GM12892 (cell line): ENCODE data around the gene TFB1M.
"Not testable (repeated sequence)": the region's sequence is repeated elsewhere in the genome, so short reads cannot be mapped to it uniquely, and the experiment has no call there.

Experiments used
- POLR2A ChIP-seq: IDR thresholded peaks from 2 replicates; pipeline ENCODE4 v1.6.1; 2011; ENCODE audit warnings: low read depth, low read length, control low read depth
- POLR2AphosphoS5 ChIP-seq: IDR thresholded peaks from 2 replicates; pipeline ENCODE4 v1.6.1; 2011; ENCODE audit warnings: low read depth, low read length, control low read depth
- TAF1 ChIP-seq: IDR thresholded peaks from 2 replicates; pipeline ENCODE4 v1.6.1; 2011; ENCODE audit warnings: low read depth, mild to moderate bottlenecking, control low read depth, low read length, borderline replicate concordance

DNA sequence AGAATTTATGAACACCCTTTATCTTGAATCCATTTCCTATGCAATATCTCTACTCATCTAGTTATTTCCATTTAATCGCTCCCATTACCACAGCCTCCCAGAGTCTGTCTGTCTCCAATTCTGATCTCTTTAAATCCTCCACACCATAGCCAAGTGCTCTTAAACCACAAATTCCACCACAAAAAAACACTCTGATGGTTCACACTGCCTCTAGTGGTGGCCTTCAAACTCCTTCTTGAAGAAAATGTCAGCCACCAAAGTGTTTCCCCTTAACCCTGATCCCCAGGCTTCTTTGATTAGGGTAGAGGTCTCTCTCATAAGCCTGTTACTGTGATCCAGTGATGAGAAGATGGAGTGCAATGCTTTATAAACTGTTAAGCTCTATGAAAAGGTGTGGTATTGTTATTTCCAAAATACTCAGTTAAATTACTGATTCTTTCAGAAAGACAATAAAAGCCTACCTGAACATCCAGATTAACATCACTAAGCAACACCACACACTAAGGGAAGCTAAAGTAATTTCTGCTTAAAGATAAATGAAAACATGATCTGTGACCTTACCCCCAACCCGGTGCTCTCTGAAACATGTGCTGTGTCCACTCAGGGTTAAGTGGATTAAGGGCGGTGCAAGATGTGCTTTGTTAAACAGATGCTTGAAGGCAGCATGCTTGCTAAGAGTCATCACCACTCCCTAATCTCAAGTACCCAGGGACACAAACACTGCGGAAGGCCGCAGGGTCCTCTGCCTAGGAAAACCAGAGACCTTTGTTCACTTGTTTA is 46.0 kb downstream of the TFB1M start:
- TF ChIP-seq POLR2A, POLR2AphosphoS5, TAF1: not testable (repeated sequence)
